GM12865 (cell line): ENCODE measurements around the gene PRR11.

Source experiments
- DNase-seq: peaks from one replicate; pipeline ENCODE4 v3.0.0; 2010; ENCODE audit warnings: low read depth
- H3K4me3 ChIP-seq: 2 replicates; pipeline ENCODE4 v1.5.1; 2011; ENCODE audit warnings: mild to moderate bottlenecking, low read depth, low read length, control low read depth
- TF ChIP-seq, protein P1 (sequence below): IDR thresholded peaks from 2 replicates; pipeline ENCODE4 v1.5.1; 2011; ENCODE audit warnings: low read length, control low read depth, low read depth, inconsistent platforms; ENCODE audit not compliant: insufficient read depth; ENCODE audit errors: missing control alignments

The PRR11 gene

DNA sequence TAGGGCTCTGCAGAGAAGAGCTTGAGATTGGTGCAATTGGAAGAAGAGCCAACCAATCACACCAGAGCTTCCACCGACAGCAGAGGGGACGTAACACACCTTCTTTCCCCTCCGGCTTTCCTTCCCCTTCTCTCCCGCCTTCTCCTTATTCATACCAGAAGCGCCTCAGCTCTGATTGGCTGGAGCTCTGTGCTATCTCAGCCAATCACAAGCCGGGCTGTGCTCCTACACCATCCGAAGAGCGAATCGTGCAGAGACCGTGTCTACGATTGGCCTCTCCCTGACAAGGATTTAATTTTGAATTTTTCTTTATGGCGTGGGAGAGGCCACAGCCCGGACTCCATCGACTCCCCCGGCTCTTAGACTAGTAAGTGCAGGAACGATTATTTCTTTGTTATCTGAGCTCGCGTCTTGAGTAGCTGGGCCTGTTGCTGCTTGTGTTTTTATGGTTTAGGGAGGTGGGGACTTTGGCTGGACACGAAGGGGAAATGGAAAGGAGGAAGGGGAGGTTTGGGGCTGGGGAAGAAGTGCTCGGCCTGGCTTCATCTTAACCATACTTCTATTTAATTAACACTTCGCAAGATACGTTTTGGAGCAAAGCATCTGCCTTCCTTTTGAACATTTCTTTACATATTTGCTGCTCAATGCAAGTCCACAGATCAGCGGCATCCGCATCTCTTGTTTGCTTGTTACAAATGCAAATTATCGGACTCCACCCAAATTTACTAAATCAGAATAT lies at the start of gene PRR11:
Gene PRR11, plus strand, starts transcription at position 308 of the 739 bp plus-strand sequence. CDS start 14,007 bp downstream, outside the sequence.
- peak; percentile 100 for DNase-seq
- TF ChIP-seq, protein P1, sequence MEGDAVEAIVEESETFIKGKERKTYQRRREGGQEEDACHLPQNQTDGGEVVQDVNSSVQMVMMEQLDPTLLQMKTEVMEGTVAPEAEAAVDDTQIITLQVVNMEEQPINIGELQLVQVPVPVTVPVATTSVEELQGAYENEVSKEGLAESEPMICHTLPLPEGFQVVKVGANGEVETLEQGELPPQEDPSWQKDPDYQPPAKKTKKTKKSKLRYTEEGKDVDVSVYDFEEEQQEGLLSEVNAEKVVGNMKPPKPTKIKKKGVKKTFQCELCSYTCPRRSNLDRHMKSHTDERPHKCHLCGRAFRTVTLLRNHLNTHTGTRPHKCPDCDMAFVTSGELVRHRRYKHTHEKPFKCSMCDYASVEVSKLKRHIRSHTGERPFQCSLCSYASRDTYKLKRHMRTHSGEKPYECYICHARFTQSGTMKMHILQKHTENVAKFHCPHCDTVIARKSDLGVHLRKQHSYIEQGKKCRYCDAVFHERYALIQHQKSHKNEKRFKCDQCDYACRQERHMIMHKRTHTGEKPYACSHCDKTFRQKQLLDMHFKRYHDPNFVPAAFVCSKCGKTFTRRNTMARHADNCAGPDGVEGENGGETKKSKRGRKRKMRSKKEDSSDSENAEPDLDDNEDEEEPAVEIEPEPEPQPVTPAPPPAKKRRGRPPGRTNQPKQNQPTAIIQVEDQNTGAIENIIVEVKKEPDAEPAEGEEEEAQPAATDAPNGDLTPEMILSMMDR, result no peak
- H3K4me3 ChIP-seq, result peak within 1 kb of the TSS; percentile 73

DNA sequence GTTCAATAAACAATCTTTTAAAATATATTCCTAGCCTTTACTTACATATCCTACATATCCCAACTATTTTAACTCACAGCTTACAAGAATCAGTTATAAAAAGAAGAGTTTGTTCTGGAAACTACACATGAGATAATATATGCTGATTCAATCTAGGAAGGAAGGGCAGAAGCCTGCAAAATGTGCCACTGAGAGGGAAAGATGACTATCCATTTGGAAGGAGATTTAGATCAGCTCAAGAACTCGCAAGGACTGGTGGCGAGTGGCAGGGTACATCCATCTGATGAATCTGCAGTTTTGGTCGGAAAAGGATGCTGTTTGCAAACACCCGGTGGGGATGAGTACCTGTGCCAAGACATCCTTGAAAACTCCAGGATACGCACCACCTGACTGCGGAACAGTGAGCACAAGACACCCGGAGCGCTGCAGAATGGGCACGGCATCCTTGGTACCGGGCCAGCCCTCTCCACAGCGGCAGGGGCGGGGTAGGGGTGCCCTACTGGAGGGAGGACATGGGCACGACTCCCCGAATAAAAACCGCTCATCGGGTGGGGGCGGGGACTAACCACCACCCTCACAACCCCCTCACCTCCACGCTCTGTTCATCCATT lies 49.6 kb upstream of the PRR11 start:
- H3K4me3 ChIP-seq, result peak overlapping the region; percentile 99
- DNase-seq, result peak; percentile 59
- TF ChIP-seq, protein P1, result no peak

- peak within 1 kb of the TSS; percentile 99 for H3K4me3 ChIP-seq
- DNase-seq, result peak; percentile 100
- TF ChIP-seq, protein P1, result no peak
These were observed 48.9 kb upstream of the PRR11 start, which contains the start of gene TRIM37 for GRCh38 chr17:59106463-59107305. Gene TRIM37, minus strand, starts transcription at chr17:59106880. Its CDS starts 419 bp downstream, at chr17:59106461.

DNA sequence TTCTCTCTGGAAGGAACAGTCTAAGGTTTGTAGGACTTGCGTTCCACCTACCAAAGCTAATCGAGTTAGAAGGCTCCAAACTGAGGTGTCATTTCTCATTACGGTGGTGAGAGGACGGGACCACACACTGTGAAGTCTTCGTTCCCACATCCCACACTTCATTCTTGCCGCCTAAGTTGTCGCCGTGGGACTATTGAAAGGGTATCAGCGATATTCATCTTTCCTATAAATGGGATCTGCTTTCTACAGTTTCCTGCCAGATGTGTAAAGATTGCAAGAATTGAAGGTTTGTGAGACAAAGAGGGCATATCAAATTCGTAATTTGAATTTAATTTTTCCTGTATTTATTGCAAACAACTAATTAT lies 48.3 kb upstream of the PRR11 start:
- H3K4me3 ChIP-seq, result peak overlapping the region; percentile 64
- TF ChIP-seq, protein P1, result no peak
- no peak for DNase-seq

GRCh38 chr17:59108400-59109102 lies 47.0 kb upstream of the PRR11 start:
- no peak overlapping the region for H3K4me3 ChIP-seq
- TF ChIP-seq, protein P1, result no peak
- DNase-seq, result no peak

- no peak overlapping the region for H3K4me3 ChIP-seq
- TF ChIP-seq, protein P1, result no peak
- no peak for DNase-seq
These were observed 44.6 kb upstream of the PRR11 start for GRCh38 chr17:59110973-59111372.
